ENCODE measurements around the gene RHBDD3.

Gene RHBDD3

GRCh38 chr22:29306175-29306834, 38.5 kb upstream of the RHBDD3 start, which contains the start of gene GAS2L1:
Gene GAS2L1 (plus strand): TSS chr22:29306650. CDS start chr22:29308106, 1,456 bp downstream.
- DNase-seq (ENCODE audit: low spot score): peak; percentile 94

- no peak for DNase-seq (ENCODE audit: low spot score)
Observed at GRCh38 chr22:29305836-29306174, 38.0 kb upstream of the RHBDD3 start.

- peak; percentile 54 for DNase-seq (ENCODE audit: low spot score)
Observed at GRCh38 chr22:29302681-29303465, 35.1 kb upstream of the RHBDD3 start.

- no peak for DNase-seq (ENCODE audit: low spot score)
Observed at GRCh38 chr22:29302402-29302680, 34.6 kb upstream of the RHBDD3 start.

- peak; percentile 43 for DNase-seq (ENCODE audit: low spot score)
Observed at GRCh38 chr22:29301716-29302401, 34.1 kb upstream of the RHBDD3 start.

GRCh38 chr22:29300807-29301601, 33.2 kb upstream of the RHBDD3 start:
- DNase-seq (ENCODE audit: low spot score): no peak

- DNase-seq (ENCODE audit: low spot score): no peak
Observed at GRCh38 chr22:29300467-29300806, 32.7 kb upstream of the RHBDD3 start.

GRCh38 chr22:29299136-29299900, 31.5 kb upstream of the RHBDD3 start:
- DNase-seq (ENCODE audit: low spot score): no peak

GRCh38 chr22:29298641-29299040, 30.9 kb upstream of the RHBDD3 start:
- no peak for DNase-seq (ENCODE audit: low spot score)

GRCh38 chr22:29292379-29292778, 24.6 kb upstream of the RHBDD3 start:
- DNase-seq (ENCODE audit: low spot score): no peak

- DNase-seq (ENCODE audit: low spot score): no peak
Observed at GRCh38 chr22:29291215-29291614, 23.4 kb upstream of the RHBDD3 start.

GRCh38 chr22:29290061-29290460, 22.3 kb upstream of the RHBDD3 start:
- DNase-seq (ENCODE audit: low spot score): no peak

- DNase-seq (ENCODE audit: low spot score): no peak
Observed at GRCh38 chr22:29288837-29289236, 21.1 kb upstream of the RHBDD3 start.

- DNase-seq (ENCODE audit: low spot score): no peak
Observed at GRCh38 chr22:29284196-29284595, 16.4 kb upstream of the RHBDD3 start.

GRCh38 chr22:29277927-29278326, 10.1 kb upstream of the RHBDD3 start:
- DNase-seq (ENCODE audit: low spot score): no peak

GRCh38 chr22:29275819-29276565, 8.2 kb upstream of the RHBDD3 start:
- DNase-seq (ENCODE audit: low spot score): no peak

GRCh38 chr22:29275167-29275566, 7.4 kb upstream of the RHBDD3 start:
- no peak for DNase-seq (ENCODE audit: low spot score)

- no peak for DNase-seq (ENCODE audit: low spot score)
Observed at GRCh38 chr22:29272624-29273023, 4.8 kb upstream of the RHBDD3 start.

GRCh38 chr22:29270475-29271271, 2.9 kb upstream of the RHBDD3 start:
- DNase-seq (ENCODE audit: low spot score): no peak

Data from D341Med (cell line).